B cell (primary cell): ENCODE measurements around the gene BMAL1.

Experiments
- EZH2 ChIP-seq: IDR thresholded peaks from 2 replicates; pipeline ENCODE4 v1.6.1; 2012; ENCODE audit warnings: borderline replicate concordance, low read depth, mild to moderate bottlenecking, moderate library complexity, low read length; ENCODE audit not compliant: insufficient read depth, poor library complexity, severe bottlenecking
- TF ChIP-seq, protein P1 (sequence below): fragments of 200-600 bp; IDR thresholded peaks from one replicate; pipeline ENCODE4 v1.8.0; 2022; ENCODE audit warnings: antibody characterized with exemption, mild to moderate bottlenecking

DNA sequence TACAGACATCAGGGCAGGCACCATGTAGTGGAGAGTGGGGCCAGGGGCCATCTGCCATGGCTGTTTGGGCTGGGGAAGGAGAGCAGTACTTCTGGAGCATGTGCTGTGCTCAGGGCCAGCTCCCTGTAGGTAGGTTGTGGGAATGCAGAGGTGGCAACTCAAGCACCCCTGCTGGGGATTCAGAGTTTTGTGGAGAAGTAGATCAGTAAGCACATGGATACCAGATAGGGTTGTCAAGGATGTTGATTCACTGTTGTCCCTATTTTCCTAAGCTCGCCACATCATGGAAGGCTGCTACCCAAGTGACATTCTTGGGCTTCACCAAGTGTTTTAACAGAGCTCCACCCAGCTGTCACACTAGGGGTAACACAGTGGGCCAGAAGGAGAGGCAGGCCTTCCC is 67.2 kb downstream of the BMAL1 start:
- no peak for TF ChIP-seq EZH2
- TF ChIP-seq, protein P1, sequence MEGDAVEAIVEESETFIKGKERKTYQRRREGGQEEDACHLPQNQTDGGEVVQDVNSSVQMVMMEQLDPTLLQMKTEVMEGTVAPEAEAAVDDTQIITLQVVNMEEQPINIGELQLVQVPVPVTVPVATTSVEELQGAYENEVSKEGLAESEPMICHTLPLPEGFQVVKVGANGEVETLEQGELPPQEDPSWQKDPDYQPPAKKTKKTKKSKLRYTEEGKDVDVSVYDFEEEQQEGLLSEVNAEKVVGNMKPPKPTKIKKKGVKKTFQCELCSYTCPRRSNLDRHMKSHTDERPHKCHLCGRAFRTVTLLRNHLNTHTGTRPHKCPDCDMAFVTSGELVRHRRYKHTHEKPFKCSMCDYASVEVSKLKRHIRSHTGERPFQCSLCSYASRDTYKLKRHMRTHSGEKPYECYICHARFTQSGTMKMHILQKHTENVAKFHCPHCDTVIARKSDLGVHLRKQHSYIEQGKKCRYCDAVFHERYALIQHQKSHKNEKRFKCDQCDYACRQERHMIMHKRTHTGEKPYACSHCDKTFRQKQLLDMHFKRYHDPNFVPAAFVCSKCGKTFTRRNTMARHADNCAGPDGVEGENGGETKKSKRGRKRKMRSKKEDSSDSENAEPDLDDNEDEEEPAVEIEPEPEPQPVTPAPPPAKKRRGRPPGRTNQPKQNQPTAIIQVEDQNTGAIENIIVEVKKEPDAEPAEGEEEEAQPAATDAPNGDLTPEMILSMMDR = no peak
